Spleen (tissue), 7 donors: ENCODE results near the gene SNCAIP.

ENCODE experiments used
- POLR2A ChIP-seq, 3 donors: fragments of 450-650 bp; IDR thresholded peaks; one replicate each; pipeline ENCODE4 v1.5.1; 2017; ENCODE audit warnings: antibody characterized with exemption in 3 of 3, mild to moderate bottlenecking in 1 of 3
- TF ChIP-seq, protein P1 (sequence below), 11 experiments: fragments of 200-600 bp in 7 of 11; fragments of 450-650 bp in 4 of 11; sonication (generic) in 4 of 11; IDR thresholded peaks in 8 of 11; conservative IDR thresholded peaks in 3 of 11; 1 replicate in 7 of 11; 2 replicates in 4 of 11; pipeline versions ENCODE4 v1.4.0 to v1.8.0; 2016 to 2021; ENCODE audit warnings: antibody characterized with exemption in 11 of 11, inconsistent platforms in 4 of 11, mild to moderate bottlenecking in 1 of 11
- donor health status: DM: no; HTN: no; CAD: no; lungs with moderate emphysema.
- donor health status: DM: no; HTN: no; CAD: no.
- donor health status: DM: no; HTN: no; CAD: no.

DNA sequence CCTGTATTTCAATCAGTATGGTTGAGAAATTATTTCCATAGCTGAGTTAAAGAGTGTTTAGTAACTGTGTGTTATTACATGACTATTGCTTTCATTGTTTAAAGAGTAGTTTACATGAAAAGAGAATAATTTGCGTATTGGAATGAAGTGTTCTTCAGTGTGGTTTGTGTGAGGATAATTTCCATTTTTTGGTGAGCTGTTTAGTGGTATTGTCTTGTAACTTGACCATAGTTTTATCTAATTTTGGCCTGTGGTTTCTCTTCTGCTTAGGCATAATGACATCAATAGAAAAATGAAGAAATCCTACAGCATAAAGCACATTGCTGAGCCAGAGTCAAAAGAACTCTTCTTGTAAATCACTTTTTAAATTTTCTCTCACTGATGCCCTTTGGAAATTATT is 151.2 kb downstream of the SNCAIP start:
- TF ChIP-seq, protein P1, sequence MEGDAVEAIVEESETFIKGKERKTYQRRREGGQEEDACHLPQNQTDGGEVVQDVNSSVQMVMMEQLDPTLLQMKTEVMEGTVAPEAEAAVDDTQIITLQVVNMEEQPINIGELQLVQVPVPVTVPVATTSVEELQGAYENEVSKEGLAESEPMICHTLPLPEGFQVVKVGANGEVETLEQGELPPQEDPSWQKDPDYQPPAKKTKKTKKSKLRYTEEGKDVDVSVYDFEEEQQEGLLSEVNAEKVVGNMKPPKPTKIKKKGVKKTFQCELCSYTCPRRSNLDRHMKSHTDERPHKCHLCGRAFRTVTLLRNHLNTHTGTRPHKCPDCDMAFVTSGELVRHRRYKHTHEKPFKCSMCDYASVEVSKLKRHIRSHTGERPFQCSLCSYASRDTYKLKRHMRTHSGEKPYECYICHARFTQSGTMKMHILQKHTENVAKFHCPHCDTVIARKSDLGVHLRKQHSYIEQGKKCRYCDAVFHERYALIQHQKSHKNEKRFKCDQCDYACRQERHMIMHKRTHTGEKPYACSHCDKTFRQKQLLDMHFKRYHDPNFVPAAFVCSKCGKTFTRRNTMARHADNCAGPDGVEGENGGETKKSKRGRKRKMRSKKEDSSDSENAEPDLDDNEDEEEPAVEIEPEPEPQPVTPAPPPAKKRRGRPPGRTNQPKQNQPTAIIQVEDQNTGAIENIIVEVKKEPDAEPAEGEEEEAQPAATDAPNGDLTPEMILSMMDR (IDR thresholded peaks at IDR 0.05 in 8 of 11, conservative IDR thresholded peaks at IDR 0.05 in 3 of 11) = no peak
- no peak for TF ChIP-seq POLR2A (IDR thresholded peaks at IDR 0.05)
